HG02852 (cell line): ENCODE measurements around the gene CACNA2D4.

ENCODE experiments used
- ATAC-seq: cut with Tn5 transposase; IDR thresholded peaks from one replicate; pipeline ENCODE4 v1.9.1; 2021; ENCODE audit warnings: mild to moderate bottlenecking, moderate library complexity; ENCODE audit not compliant: unreplicated experiment

Gene CACNA2D4

GRCh38 chr12:1873531-1874510 lies 44.6 kb downstream of the CACNA2D4 start:
- ATAC-seq, result no peak

- ATAC-seq, result no peak
Measured at GRCh38 chr12:1872448-1872847, 46.0 kb downstream of the CACNA2D4 start.

GRCh38 chr12:1872001-1872400 lies 46.5 kb downstream of the CACNA2D4 start:
- no peak for ATAC-seq

- ATAC-seq, result no peak
Measured at GRCh38 chr12:1870998-1871917, 47.2 kb downstream of the CACNA2D4 start.

GRCh38 chr12:1870086-1870485 lies 48.4 kb downstream of the CACNA2D4 start:
- ATAC-seq, result no peak

- no peak for ATAC-seq
Measured at GRCh38 chr12:1869145-1869544, 49.3 kb downstream of the CACNA2D4 start.

GRCh38 chr12:1865284-1865866 lies 53.1 kb downstream of the CACNA2D4 start:
- no peak for ATAC-seq

GRCh38 chr12:1864867-1865266 lies 53.6 kb downstream of the CACNA2D4 start:
- ATAC-seq, result no peak

- ATAC-seq, result no peak
Measured at GRCh38 chr12:1864456-1864855, 54.0 kb downstream of the CACNA2D4 start.

- ATAC-seq, result no peak
Measured at GRCh38 chr12:1863823-1864222, 54.6 kb downstream of the CACNA2D4 start.

GRCh38 chr12:1862973-1863372 lies 55.5 kb downstream of the CACNA2D4 start:
- no peak for ATAC-seq

- ATAC-seq, result no peak
Measured at GRCh38 chr12:1859643-1860042, 58.8 kb downstream of the CACNA2D4 start.

- no peak for ATAC-seq
Measured at GRCh38 chr12:1858456-1858855, 60.0 kb downstream of the CACNA2D4 start.

- no peak for ATAC-seq
Measured at GRCh38 chr12:1857821-1858220, 60.6 kb downstream of the CACNA2D4 start.

GRCh38 chr12:1857086-1857485 lies 61.4 kb downstream of the CACNA2D4 start:
- no peak for ATAC-seq

GRCh38 chr12:1855241-1855640 lies 63.2 kb downstream of the CACNA2D4 start:
- no peak for ATAC-seq

GRCh38 chr12:1853716-1854115 lies 64.7 kb downstream of the CACNA2D4 start:
- ATAC-seq, result no peak

GRCh38 chr12:1852076-1852475 lies 66.4 kb downstream of the CACNA2D4 start:
- no peak for ATAC-seq

- no peak for ATAC-seq
Measured at GRCh38 chr12:1851151-1851701, 67.2 kb downstream of the CACNA2D4 start.

- no peak for ATAC-seq
Measured at GRCh38 chr12:1848745-1849144, 69.7 kb downstream of the CACNA2D4 start.

- no peak for ATAC-seq
Measured at GRCh38 chr12:1848146-1848545, 70.3 kb downstream of the CACNA2D4 start.
